Measurements from ENCODE around the gene TMIE.

GRCh38 chr3:46731795-46732194 is 30.6 kb downstream of the TMIE start:
- TF ChIP-seq CTCF (IDR thresholded peaks at IDR 0.05) (no peak), POLR2A (IDR thresholded peaks at IDR 0.05) (no peak)

All from tibial nerve (tissue), 3 donors.